ENCODE measurements around the gene STEAP3. TPM values are rescaled to one million over a fixed set of nuclear protein-coding genes. Genes with fewer than 3 reads are reported as not detected.

Gene STEAP3
- total RNA-seq, 2 donors from 2014 or later = 0.11 TPM; not detected in 1

DNA sequence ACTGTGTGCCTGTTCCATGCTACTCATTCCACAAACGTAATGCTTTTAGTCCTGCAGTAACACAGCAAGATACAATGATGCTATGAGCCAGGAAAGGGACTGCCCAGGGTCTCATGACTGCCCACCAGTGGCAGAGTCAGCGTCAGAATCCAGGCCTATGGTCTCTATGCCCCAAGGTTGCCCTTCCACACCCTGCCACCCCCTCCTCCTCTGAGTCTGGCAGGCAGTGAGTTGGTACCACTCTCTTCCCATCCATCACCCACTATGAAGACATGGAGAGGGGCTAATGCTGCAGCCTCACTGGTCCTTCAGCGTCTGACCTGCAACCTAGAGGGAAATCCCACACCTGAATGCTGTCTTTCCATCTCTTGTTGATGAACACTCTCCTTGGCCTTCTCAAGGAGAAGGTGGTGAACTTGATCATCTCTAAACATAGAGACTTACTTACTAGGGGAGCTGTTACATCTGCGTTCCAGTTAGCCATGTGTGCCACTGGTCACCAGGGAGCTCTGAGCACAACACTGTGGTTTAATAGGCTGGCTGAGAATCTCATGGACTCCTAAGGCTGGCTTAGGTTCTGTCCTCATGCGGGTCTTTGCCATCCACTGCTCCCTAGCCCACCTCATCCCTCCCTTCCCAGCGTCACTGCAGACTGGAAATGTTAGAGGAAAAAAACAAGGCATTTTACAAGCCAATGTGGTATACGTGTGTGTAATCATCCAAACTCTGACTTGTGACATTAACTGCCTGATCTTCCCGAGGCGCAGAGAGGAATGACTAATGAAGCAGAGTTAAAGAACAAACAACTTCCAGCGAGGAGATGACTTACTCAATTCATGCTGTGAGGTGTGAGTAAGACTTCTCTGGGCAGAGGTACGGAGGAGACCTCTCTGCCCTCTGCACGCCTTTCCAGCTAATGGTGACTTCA, 28.8 kb downstream of the STEAP3 start:
- Mint-ChIP-seq H3K27me3 (peaks cover 13% of the 10 kb centered on the region), H3K4me1 (no peaks in the 10 kb centered on the region), H3K36me3 (ENCODE audit: low read depth) (no peaks in the 10 kb centered on the region), H3K9me3 (no peaks in the 10 kb centered on the region), H3K27ac (no peak overlapping the region), H3K4me3 (no peak overlapping the region)
- peak; percentile 47 for ATAC-seq (replicated peaks)

DNA sequence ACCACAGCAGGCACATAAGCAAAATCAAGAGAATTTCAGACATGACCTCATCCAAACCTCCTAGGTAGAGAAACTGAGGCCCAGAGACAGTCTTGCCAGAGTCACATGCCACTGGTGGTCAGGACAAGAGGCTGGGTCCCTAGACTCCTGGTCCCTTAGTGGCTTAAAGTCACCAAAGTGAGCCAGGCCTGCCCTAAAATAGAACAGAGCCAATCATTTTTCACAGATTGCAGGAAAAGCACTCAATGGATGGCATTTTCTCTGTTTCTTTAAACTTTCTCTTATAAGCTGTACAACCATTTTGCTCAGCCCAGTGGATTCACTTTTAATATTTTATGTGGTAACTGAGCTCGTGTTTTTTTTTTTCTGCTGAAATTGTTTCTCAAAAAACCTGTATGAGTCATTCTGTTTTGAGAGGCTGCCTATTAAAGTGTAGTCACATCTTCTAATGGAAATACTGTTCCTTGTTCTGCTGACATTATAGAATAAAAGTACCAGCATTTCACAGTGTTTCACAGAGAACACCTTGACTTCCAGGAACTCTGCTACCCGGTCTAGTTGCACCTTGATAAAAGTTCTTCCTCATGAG, 29.6 kb downstream of the STEAP3 start:
- Mint-ChIP-seq H3K36me3 (ENCODE audit: low read depth) (no peaks in the 10 kb centered on the region), H3K4me3 (no peak overlapping the region), H3K4me1 (no peaks in the 10 kb centered on the region), H3K9me3 (no peaks in the 10 kb centered on the region), H3K27ac (no peak overlapping the region), H3K27me3 (peaks cover 12% of the 10 kb centered on the region)
- ATAC-seq (replicated peaks) = no peak

DNA sequence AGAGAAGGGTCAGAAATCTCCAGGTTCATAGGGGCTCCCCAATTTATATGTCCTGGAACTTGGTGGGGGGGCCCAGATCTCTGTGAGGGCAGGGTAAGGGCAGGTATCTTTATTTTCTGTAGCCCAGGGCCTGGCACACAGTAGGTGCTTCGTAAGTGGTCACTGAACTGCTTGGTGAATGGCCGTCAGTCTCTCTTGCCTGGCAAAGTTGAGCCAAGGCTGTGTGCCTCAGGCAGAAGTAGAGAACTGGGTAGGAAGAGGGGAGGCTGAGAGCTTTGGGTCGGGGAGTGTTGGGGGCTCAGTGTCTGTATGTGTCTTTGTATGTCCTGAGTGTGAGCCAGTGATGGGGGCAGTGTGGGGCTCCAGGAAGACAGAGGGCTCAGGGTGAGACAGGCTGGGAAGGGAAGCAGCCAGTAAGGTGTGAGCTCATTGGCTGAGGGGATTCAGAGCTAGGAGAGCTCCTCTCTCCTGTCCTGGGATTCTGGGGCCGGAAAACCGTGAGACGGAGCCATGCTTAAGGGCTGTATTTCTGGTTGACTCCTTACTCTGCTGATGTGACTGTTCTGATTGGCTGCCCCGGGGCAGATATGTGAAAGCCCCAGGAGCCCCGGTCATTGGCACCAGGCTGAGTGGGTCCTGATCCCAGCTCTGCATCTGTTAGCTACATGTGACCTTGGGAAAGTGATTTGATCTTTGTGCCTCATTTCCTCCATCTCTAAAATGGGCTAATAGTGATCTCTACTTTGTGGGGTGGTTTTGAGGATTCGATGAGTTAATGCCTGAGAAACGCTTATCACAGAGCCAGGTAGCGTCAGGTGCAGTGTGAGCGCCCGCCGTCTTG, 30.3 kb downstream of the STEAP3 start:
- Mint-ChIP-seq H3K4me3 (no peak overlapping the region), H3K4me1 (no peaks in the 10 kb centered on the region), H3K27me3 (peaks cover 10% of the 10 kb centered on the region), H3K36me3 (ENCODE audit: low read depth) (no peaks in the 10 kb centered on the region), H3K9me3 (no peaks in the 10 kb centered on the region), H3K27ac (no peak overlapping the region)
- no peak for ATAC-seq (replicated peaks)

- Mint-ChIP-seq H3K4me3 (no peak overlapping the region), H3K9me3 (no peaks in the 10 kb centered on the region)
Measured at GRCh38 chr2:119254601-119255080, 31.0 kb downstream of the STEAP3 start.

DNA sequence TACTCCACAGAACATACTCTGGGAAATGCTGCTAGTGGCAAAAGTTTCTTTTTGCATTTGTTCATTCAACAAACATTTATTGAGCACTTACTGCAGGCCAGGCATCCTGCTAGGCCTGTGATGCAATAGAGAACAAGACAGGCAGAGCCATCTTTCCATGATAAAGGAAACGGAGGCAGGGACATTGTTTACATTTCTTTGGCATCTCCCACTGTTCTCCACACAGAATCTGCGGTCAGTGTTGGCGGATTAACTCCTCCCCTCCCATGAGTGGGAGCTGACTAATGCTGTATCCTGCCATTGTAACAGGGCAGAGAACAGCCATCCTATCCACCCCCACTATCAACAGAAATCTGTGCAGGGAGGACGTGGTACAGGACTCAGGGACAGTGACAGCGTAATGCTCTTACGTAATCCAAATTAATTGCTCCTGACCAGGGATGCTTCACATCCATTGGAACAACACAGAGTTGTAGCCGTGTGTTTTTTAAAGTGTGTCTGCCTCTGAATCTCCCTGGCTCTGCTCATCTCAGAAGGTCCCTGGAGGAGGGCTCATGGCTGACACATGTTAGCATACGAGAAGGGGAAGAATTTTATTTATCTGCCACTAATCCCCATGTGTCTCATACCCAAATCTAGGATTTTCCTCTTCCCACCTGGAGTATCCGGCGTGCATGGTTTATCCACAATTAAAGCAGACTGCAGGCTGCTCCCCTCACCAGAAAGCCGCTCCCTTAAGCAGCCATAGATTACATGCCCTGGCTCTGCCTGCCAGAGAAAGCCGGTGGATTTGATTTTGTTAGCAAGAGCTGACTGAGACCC, 32.3 kb downstream of the STEAP3 start:
- ATAC-seq (replicated peaks) = no peak
- peaks cover 10% of the 10 kb centered on the region for H3K27me3 Mint-ChIP-seq
- H3K4me3 Mint-ChIP-seq = no peak overlapping the region
- no peaks in the 10 kb centered on the region for H3K36me3 Mint-ChIP-seq (ENCODE audit: low read depth)
- no peaks in the 10 kb centered on the region for H3K9me3 Mint-ChIP-seq
- H3K4me1 Mint-ChIP-seq = no peaks in the 10 kb centered on the region
- no peak overlapping the region for H3K27ac Mint-ChIP-seq

More at GRCh38 chr2:119254601-119255080, 31.0 kb downstream of the STEAP3 start:
- Mint-ChIP-seq H3K36me3 (ENCODE audit: low read depth) (no peaks in the 10 kb centered on the region), H3K27ac (no peak overlapping the region), H3K4me1 (no peaks in the 10 kb centered on the region), H3K27me3 (peaks cover 10% of the 10 kb centered on the region)
- ATAC-seq (replicated peaks) = no peak

- no peak overlapping the region for H3K4me3 Mint-ChIP-seq
- no peaks in the 10 kb centered on the region for H3K9me3 Mint-ChIP-seq
- no peak overlapping the region for H3K27ac Mint-ChIP-seq
- H3K27me3 Mint-ChIP-seq = peaks cover 6% of the 10 kb centered on the region
- no peaks in the 10 kb centered on the region for H3K4me1 Mint-ChIP-seq
- no peaks in the 10 kb centered on the region for H3K36me3 Mint-ChIP-seq (ENCODE audit: low read depth)
- ATAC-seq (replicated peaks) = no peak
Measured at GRCh38 chr2:119256582-119256921, 32.9 kb downstream of the STEAP3 start.

DNA sequence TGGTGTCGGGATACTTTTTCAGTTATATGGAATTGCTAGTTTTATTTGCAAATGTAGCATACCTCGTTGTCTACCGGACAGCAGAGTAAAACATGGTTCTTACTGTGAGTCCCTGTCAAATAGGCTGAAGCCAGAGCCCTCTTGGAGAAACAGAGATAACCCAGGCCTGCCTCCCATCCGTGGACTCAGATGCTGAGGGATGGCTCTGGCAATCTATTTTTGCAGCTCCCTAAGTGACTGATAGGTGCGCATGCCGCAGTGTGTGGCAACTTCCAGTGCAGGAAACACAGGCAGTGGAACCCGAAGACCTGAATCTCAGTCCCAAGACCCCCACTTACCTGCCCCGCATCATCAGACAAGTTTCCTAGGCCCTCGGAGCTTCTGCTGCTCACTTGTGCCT, 33.6 kb downstream of the STEAP3 start:
- no peaks in the 10 kb centered on the region for H3K36me3 Mint-ChIP-seq (ENCODE audit: low read depth)
- H3K27ac Mint-ChIP-seq = no peak overlapping the region
- no peaks in the 10 kb centered on the region for H3K9me3 Mint-ChIP-seq
- ATAC-seq (replicated peaks) = no peak
- H3K27me3 Mint-ChIP-seq = peaks cover 2% of the 10 kb centered on the region
- H3K4me3 Mint-ChIP-seq = no peak overlapping the region
- H3K4me1 Mint-ChIP-seq = no peaks in the 10 kb centered on the region

DNA sequence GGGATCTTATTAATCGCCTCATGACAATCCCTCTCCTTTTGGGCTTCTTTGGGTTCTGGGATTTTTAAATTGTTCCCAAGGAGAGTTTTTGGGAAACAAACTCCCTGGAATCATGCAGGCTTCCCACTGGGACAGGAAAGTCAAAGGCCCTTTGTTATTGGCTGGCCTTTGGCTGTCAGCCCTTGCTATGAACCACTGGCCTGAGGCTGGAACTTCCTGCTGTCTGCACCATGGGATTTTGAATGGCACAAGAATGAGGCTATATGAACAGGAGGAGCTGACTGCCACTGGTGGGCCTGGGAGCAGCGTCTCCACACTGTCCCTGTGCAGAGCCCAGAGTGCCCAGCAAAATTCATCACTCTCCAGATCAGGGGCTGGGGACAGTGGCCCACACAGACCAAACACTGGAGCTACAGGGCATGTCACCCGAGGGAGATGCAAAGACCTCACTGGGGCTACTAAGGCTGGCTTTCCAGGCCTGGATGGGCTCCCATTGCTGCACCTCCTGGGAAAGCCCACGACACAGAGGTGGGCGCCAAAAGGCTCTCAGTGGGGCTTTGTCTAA, 35.7 kb downstream of the STEAP3 start:
- H3K27me3 Mint-ChIP-seq = peaks cover 9% of the 10 kb centered on the region
- H3K36me3 Mint-ChIP-seq (ENCODE audit: low read depth) = no peaks in the 10 kb centered on the region
- H3K27ac Mint-ChIP-seq = no peak overlapping the region
- no peak for ATAC-seq (replicated peaks)
- no peaks in the 10 kb centered on the region for H3K4me1 Mint-ChIP-seq
- no peaks in the 10 kb centered on the region for H3K9me3 Mint-ChIP-seq
- H3K4me3 Mint-ChIP-seq = no peak overlapping the region

- Mint-ChIP-seq H3K9me3 (no peaks in the 10 kb centered on the region), H3K27me3 (peaks cover 9% of the 10 kb centered on the region), H3K36me3 (ENCODE audit: low read depth) (no peaks in the 10 kb centered on the region), H3K4me1 (no peaks in the 10 kb centered on the region), H3K4me3 (no peak overlapping the region), H3K27ac (no peak overlapping the region)
- ATAC-seq (replicated peaks) = no peak
Measured at GRCh38 chr2:119260646-119261492, 37.2 kb downstream of the STEAP3 start.

DNA sequence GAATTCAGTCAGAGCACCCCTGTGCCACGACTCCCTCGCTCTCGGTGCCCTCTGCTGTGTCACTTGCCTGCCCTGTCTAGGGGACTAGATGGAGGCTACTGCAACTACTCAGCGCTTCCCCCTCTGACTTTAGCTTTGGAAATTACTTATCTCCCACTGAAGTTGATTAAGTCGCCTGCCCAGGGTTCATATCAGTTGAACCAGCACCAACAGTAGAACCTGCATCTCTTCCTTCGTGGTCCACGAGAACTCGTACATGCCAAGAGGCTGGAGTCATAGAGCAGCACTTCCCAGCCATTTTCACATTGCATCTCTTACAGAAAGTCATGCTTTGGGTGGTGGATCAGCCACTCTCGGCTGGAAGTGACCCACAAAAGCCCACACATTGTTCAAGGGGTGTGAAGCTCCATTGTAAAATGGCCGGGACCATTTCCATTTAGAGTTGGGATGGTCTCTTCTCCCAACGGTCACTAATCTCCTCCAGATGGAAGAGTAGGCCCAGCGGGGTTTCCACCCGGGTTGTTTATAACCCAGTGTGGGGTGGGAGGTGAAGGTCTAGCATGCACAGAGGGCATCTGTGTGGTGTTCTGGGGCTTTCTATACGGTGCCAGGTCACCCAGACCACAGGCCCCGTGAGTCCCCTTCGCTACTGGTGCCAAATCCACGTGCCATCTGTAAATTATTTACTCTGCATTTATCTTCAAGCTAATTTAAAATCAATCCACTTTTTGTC, 38.0 kb downstream of the STEAP3 start:
- H3K4me1 Mint-ChIP-seq = no peaks in the 10 kb centered on the region
- ATAC-seq (replicated peaks) = no peak
- no peaks in the 10 kb centered on the region for H3K9me3 Mint-ChIP-seq
- H3K27me3 Mint-ChIP-seq = peaks cover 9% of the 10 kb centered on the region
- H3K4me3 Mint-ChIP-seq = no peak overlapping the region
- no peak overlapping the region for H3K27ac Mint-ChIP-seq
- no peaks in the 10 kb centered on the region for H3K36me3 Mint-ChIP-seq (ENCODE audit: low read depth)

GRCh38 chr2:119263025-119263424, 39.4 kb downstream of the STEAP3 start:
- H3K27ac Mint-ChIP-seq = no peak overlapping the region
- ATAC-seq (replicated peaks) = no peak
- peaks cover 9% of the 10 kb centered on the region for H3K27me3 Mint-ChIP-seq
- H3K4me3 Mint-ChIP-seq = no peak overlapping the region
- no peaks in the 10 kb centered on the region for H3K36me3 Mint-ChIP-seq (ENCODE audit: low read depth)
- H3K4me1 Mint-ChIP-seq = no peaks in the 10 kb centered on the region
- H3K9me3 Mint-ChIP-seq = no peaks in the 10 kb centered on the region

- H3K27ac Mint-ChIP-seq = no peak overlapping the region
- no peaks in the 10 kb centered on the region for H3K36me3 Mint-ChIP-seq (ENCODE audit: low read depth)
- peaks cover 9% of the 10 kb centered on the region for H3K27me3 Mint-ChIP-seq
- no peaks in the 10 kb centered on the region for H3K9me3 Mint-ChIP-seq
- no peaks in the 10 kb centered on the region for H3K4me1 Mint-ChIP-seq
- no peak for ATAC-seq (replicated peaks)
- no peak overlapping the region for H3K4me3 Mint-ChIP-seq
Measured at GRCh38 chr2:119263656-119264055, 40.0 kb downstream of the STEAP3 start.
